Measurements from ENCODE around the gene ARRDC3. TPM values are rescaled to one million over a fixed set of nuclear protein-coding genes. Genes with fewer than 3 reads are reported as not detected.
"Not testable (repeated sequence)": the region's sequence is repeated elsewhere in the genome, so short reads cannot be mapped to it uniquely, and the experiment has no call there.

Gene ARRDC3
- total RNA-seq, 1 donor from 2014 or later: 40.6 TPM

DNA sequence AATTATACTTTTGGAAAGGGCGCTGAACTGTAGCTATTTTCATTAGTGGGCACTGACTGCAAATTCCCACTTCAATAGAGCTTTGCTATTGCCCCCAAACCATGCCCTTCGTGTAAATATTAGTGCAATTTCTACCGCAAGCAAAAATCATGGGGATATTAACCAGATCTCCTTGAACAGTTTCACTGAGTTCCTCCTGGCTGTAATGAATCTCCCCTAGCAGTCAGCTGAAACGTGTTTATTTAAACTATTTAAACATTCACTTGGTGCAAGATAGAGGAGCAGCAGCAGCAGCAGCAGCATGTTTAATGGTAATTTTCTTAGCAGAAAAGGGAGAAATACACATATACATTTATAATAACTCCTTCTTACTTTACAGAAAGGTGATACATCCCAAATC, 54.4 kb downstream of the ARRDC3 start:
- peaks cover 1% of the 10 kb centered on the region for H3K27me3 Mint-ChIP-seq (ENCODE audit: unreplicated experiment)
- no peaks in the 10 kb centered on the region for H3K36me3 Mint-ChIP-seq (ENCODE audit: low read depth, unreplicated experiment)
- TF ChIP-seq, protein P1, sequence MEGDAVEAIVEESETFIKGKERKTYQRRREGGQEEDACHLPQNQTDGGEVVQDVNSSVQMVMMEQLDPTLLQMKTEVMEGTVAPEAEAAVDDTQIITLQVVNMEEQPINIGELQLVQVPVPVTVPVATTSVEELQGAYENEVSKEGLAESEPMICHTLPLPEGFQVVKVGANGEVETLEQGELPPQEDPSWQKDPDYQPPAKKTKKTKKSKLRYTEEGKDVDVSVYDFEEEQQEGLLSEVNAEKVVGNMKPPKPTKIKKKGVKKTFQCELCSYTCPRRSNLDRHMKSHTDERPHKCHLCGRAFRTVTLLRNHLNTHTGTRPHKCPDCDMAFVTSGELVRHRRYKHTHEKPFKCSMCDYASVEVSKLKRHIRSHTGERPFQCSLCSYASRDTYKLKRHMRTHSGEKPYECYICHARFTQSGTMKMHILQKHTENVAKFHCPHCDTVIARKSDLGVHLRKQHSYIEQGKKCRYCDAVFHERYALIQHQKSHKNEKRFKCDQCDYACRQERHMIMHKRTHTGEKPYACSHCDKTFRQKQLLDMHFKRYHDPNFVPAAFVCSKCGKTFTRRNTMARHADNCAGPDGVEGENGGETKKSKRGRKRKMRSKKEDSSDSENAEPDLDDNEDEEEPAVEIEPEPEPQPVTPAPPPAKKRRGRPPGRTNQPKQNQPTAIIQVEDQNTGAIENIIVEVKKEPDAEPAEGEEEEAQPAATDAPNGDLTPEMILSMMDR (IDR thresholded peaks at IDR 0.05; ENCODE audit: unreplicated experiment): no peak
- H3K4me1 Mint-ChIP-seq (ENCODE audit: unreplicated experiment): peaks cover 8% of the 10 kb centered on the region
- no peak overlapping the region for H3K4me3 Mint-ChIP-seq (ENCODE audit: unreplicated experiment)
- no peaks in the 10 kb centered on the region for H3K9me3 Mint-ChIP-seq (ENCODE audit: unreplicated experiment)
- DNase-seq (ENCODE audit: low spot score): no peak
- H3K27ac Mint-ChIP-seq (ENCODE audit: unreplicated experiment): no peak overlapping the region

DNA sequence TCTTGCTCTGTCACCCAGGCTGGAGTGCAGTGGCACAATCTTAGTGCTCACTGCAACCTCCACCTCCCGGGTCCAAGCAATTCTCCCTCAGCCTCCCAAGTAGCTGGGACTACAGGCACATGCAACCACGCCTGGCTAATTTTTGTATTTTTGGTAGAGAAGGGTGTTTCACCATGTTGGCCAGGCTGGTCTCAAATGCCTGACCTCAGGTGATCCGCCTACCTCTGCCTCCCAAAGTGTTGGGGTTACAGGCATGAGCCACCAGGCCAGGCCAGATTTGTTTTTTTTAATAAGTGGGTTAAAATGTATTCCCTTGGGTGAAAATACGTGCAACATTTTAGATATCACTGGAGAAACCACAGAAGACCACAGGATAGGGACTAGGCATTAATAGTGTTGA, 60.1 kb downstream of the ARRDC3 start:
- H3K27me3 Mint-ChIP-seq (ENCODE audit: unreplicated experiment); H3K4me3 Mint-ChIP-seq (ENCODE audit: unreplicated experiment); H3K9me3 Mint-ChIP-seq (ENCODE audit: unreplicated experiment); H3K36me3 Mint-ChIP-seq (ENCODE audit: low read depth, unreplicated experiment); H3K4me1 Mint-ChIP-seq (ENCODE audit: unreplicated experiment); H3K27ac Mint-ChIP-seq (ENCODE audit: unreplicated experiment); DNase-seq (ENCODE audit: low spot score): not testable (repeated sequence)

DNA sequence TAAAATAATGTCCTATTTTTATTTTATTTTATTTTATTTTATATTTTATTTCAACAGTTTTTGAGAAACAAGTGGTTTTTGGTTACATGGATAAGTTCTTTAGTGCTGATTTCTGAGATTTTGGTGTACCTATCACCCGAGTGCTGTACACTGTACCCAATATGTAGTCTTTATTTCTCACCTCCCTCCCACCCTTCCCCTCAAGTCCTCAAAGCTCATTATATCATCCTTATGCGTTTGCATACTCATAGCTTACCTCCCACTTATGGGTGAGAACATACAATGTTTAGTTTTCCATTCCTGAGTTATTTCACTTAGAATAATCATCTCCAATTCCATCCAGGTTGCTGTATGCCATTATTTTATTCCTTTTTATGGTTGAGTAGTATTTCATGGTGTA, 63.5 kb downstream of the ARRDC3 start:
- Mint-ChIP-seq H3K36me3 (ENCODE audit: low read depth, unreplicated experiment) (no peaks in the 10 kb centered on the region), H3K4me1 (ENCODE audit: unreplicated experiment) (peaks cover 7% of the 10 kb centered on the region), H3K27ac (ENCODE audit: unreplicated experiment) (no peak overlapping the region), H3K4me3 (ENCODE audit: unreplicated experiment) (no peak overlapping the region), H3K9me3 (ENCODE audit: unreplicated experiment) (no peaks in the 10 kb centered on the region), H3K27me3 (ENCODE audit: unreplicated experiment) (no peaks in the 10 kb centered on the region)
- TF ChIP-seq, protein P1 (IDR thresholded peaks at IDR 0.05; ENCODE audit: unreplicated experiment): no peak
- DNase-seq (ENCODE audit: low spot score): no peak

DNA sequence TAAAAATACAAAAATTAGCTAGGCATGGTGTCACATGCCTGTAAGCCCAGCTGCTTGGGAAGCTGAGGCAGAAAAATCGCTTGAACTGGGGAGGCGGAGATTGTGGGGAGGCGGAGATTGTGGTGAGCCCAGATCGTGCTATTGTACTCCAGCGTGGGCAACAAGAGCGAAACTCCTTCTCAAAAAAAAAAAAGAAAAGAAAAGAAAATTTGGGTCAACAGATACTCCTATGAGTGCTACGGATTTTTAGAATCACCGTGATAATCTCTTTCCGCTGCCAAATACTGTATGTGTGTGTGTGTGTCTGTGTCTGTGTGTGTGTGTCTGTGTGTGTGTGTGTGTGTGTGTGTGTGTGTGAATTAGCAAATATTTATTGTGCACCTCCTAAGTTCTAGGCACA, 64.4 kb downstream of the ARRDC3 start:
- H3K27ac Mint-ChIP-seq (ENCODE audit: unreplicated experiment): no peak overlapping the region
- no peaks in the 10 kb centered on the region for H3K9me3 Mint-ChIP-seq (ENCODE audit: unreplicated experiment)
- peaks cover 6% of the 10 kb centered on the region for H3K4me1 Mint-ChIP-seq (ENCODE audit: unreplicated experiment)
- no peak overlapping the region for H3K4me3 Mint-ChIP-seq (ENCODE audit: unreplicated experiment)
- no peak for DNase-seq (ENCODE audit: low spot score)
- TF ChIP-seq, protein P1 (IDR thresholded peaks at IDR 0.05; ENCODE audit: unreplicated experiment): no peak
- no peaks in the 10 kb centered on the region for H3K36me3 Mint-ChIP-seq (ENCODE audit: low read depth, unreplicated experiment)
- peaks cover 4% of the 10 kb centered on the region for H3K27me3 Mint-ChIP-seq (ENCODE audit: unreplicated experiment)

Measured in endothelial cell (in vitro differentiated cells).